ENCODE data around the gene SCAPER. TPM values are rescaled to one million over a fixed set of nuclear protein-coding genes. Genes with fewer than 3 reads are reported as not detected.

The SCAPER gene
- total and polyA plus RNA-seq, 10 of the 15 experiments (the other 5 are each of a cell fraction or from before 2014, with no cell fraction given), result 1.0 to 7.7 (median 3.9) TPM

- TF ChIP-seq, protein P1, sequence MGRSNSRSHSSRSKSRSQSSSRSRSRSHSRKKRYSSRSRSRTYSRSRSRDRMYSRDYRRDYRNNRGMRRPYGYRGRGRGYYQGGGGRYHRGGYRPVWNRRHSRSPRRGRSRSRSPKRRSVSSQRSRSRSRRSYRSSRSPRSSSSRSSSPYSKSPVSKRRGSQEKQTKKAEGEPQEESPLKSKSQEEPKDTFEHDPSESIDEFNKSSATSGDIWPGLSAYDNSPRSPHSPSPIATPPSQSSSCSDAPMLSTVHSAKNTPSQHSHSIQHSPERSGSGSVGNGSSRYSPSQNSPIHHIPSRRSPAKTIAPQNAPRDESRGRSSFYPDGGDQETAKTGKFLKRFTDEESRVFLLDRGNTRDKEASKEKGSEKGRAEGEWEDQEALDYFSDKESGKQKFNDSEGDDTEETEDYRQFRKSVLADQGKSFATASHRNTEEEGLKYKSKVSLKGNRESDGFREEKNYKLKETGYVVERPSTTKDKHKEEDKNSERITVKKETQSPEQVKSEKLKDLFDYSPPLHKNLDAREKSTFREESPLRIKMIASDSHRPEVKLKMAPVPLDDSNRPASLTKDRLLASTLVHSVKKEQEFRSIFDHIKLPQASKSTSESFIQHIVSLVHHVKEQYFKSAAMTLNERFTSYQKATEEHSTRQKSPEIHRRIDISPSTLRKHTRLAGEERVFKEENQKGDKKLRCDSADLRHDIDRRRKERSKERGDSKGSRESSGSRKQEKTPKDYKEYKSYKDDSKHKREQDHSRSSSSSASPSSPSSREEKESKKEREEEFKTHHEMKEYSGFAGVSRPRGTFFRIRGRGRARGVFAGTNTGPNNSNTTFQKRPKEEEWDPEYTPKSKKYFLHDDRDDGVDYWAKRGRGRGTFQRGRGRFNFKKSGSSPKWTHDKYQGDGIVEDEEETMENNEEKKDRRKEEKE (IDR thresholded peaks at IDR 0.05), result no peak
- no peak for TF ChIP-seq ESRRA (IDR thresholded peaks at IDR 0.05; ENCODE audit: low read length)
These were observed 601.2 kb downstream of the SCAPER start (continued) for GRCh38 chr15:76303909-76304308.

DNA sequence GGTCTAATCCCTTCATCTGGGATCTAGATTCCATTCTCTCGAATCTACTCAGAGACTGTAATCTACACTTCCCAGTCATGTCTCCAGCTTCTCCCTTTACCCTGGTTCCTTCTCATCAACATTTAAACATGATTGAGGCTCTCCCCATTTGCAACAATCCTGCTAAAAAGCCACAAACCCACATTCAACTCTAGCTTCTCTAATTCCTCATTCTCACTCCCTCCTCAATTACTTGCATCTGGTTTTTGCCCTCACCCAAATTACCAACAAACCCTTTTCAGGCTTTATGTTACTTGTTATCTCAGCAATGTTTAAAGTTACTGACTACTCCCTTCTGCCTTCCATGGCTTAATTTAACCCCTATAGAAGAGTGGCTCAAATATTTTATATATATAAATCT lies 605.4 kb downstream of the SCAPER start:
- no peaks in the 10 kb centered on the region; the same call in 1 of the 3 replicates for H3K9me3 ChIP-seq (replicated peaks; ENCODE audit: control insufficient read depth, insufficient read depth, low read length)
- ChIA-PET SMC1A (ENCODE audit: uncharacterized antibody, unreplicated experiment) (interaction anchor here (0.5 to 1.7 kb wide), 2 partner anchors 10 to 27 kb away, joined by 3 to 5 read pairs; no protein-coding TSS in a partner anchor), RAD21 (ENCODE audit: unreplicated experiment) (interaction anchor here (1.8 kb wide), 1 partner anchor 10 kb away, joined by 3 read pairs; no protein-coding TSS in a partner anchor), POLR2A (interaction anchor here (1.4 to 1.8 kb wide), 2 partner anchors 9 to 10 kb away, joined by 6 to 7 read pairs; no protein-coding TSS in a partner anchor), CTCF (interaction anchor here (1.0 kb wide), 1 partner anchor 110 kb away, joined by 3 read pairs; no protein-coding TSS in a partner anchor)
- no peak for DNase-seq (ENCODE audit: low read depth, low spot score)
- H3K4me3 ChIP-seq, result no peak overlapping the region
- H3K4me1 ChIP-seq (ENCODE audit: control insufficient read depth, insufficient read depth, low read length), result peaks cover 6% of the 10 kb centered on the region
- intact Hi-C loops (cut with micrococcal nuclease; ENCODE audit: unreplicated experiment), result no loop called here
- peaks cover 3% of the 10 kb centered on the region; the same call in 1 of the 2 replicates for H4K20me1 ChIP-seq (ENCODE audit: control insufficient read depth, insufficient read depth)
- no TSS peak for BruUV-seq (replicated peaks)
- H3K79me2 ChIP-seq (ENCODE audit: control insufficient read depth, insufficient read depth, low read length), result peaks cover 79% of the 10 kb centered on the region
- in situ Hi-C loops (cut with MboI), result no loop called here
- no peak overlapping the region for H2AFZ ChIP-seq (ENCODE audit: control insufficient read depth, low read depth, low read length)
- ATAC-seq, result no peak
- 100% methylated on average over 1 of the region's 1 CpG for WGBS (ENCODE audit: insufficient coverage, insufficient replicate concordance, low lambda C conversion rate, missing lambda C conversion rate)
- H3K27ac ChIP-seq (ENCODE audit: control insufficient read depth, insufficient read depth), result no peak overlapping the region
- H3K36me3 ChIP-seq (ENCODE audit: control insufficient read depth in 2 of 2, insufficient read depth in 2 of 2, low read length in 1 of 2), result peaks cover 0 to 9% of the 10 kb centered on the region in 2 experiments; a peak in 1 of 4 replicates
- FAIRE-seq, result no peak
- no peaks in the 10 kb centered on the region for H3K27me3 ChIP-seq (replicated peaks in 1 of 2; ENCODE audit: control insufficient read depth in 2 of 2, insufficient read depth in 2 of 2, low read length in 1 of 2)
- H3K9ac ChIP-seq (ENCODE audit: control insufficient read depth, insufficient read depth, low read length), result no peak overlapping the region
- H3K4me2 ChIP-seq (ENCODE audit: control insufficient read depth, insufficient read depth), result no peak overlapping the region; the same call in 1 of the 2 replicates
- TF ChIP-seq, protein P2, sequence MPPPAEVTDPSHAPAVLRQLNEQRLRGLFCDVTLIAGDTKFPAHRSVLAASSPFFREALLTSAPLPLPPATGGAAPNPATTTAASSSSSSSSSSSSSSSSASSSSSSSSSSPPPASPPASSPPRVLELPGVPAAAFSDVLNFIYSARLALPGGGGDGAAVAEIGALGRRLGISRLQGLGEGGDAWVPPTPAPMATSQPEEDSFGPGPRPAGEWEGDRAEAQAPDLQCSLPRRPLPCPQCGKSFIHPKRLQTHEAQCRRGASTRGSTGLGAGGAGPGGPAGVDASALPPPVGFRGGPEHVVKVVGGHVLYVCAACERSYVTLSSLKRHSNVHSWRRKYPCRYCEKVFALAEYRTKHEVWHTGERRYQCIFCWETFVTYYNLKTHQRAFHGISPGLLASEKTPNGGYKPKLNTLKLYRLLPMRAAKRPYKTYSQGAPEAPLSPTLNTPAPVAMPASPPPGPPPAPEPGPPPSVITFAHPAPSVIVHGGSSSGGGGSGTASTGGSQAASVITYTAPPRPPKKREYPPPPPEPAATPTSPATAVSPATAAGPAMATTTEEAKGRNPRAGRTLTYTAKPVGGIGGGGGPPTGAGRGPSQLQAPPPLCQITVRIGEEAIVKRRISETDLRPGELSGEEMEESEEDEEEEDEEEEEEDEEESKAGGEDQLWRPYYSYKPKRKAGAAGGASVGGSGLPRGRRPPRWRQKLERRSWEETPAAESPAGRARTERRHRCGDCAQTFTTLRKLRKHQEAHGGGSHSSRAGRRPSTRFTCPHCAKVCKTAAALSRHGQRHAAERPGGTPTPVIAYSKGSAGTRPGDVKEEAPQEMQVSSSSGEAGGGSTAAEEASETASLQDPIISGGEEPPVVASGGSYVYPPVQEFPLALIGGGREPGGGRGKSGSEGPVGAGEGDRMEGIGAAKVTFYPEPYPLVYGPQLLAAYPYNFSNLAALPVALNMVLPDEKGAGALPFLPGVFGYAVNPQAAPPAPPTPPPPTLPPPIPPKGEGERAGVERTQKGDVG (CRISPR knock-in tag; IDR thresholded peaks at IDR 0.05), result no peak
- no peak for TF ChIP-seq RAD51 (IDR thresholded peaks at IDR 0.05)
- TF ChIP-seq ASH2L (IDR thresholded peaks at IDR 0.05; ENCODE audit: borderline replicate concordance, low read depth), result no peak
- no peak for TF ChIP-seq ZNF274 (IDR thresholded peaks at IDR 0.05; ENCODE audit: insufficient read depth, insufficient read length)
- TF ChIP-seq ZBTB33 (IDR thresholded peaks at IDR 0.05), result no peak
- no peak for TF ChIP-seq NFYA (IDR thresholded peaks at IDR 0.05; ENCODE audit: borderline replicate concordance, low read depth, low read length)
- no peak for TF ChIP-seq WRNIP1 (IDR thresholded peaks at IDR 0.05; ENCODE audit: borderline replicate concordance, low read depth, low read length)
- TF ChIP-seq MTA3 (IDR thresholded peaks at IDR 0.05; ENCODE audit: borderline replicate concordance, low read length), result no peak
- no peak for TF ChIP-seq ZNF207 (IDR thresholded peaks at IDR 0.05; ENCODE audit: borderline replicate concordance)
- no peak for TF ChIP-seq ZZZ3 (IDR thresholded peaks at IDR 0.05; ENCODE audit: control insufficient read depth, insufficient read length, low read depth)
- TF ChIP-seq IRF4 (IDR thresholded peaks at IDR 0.05; ENCODE audit: low read depth, low read length), result no peak

Measured in GM12878 (cell line).